GM12801 (cell line): ENCODE measurements around the gene KMT5C.

Experiments
- CTCF ChIP-seq: IDR thresholded peaks from one replicate; pipeline ENCODE4 v1.5.1; 2011; ENCODE audit warnings: control low read depth; ENCODE audit not compliant: insufficient read length; ENCODE audit errors: extremely low read depth

Gene KMT5C

DNA sequence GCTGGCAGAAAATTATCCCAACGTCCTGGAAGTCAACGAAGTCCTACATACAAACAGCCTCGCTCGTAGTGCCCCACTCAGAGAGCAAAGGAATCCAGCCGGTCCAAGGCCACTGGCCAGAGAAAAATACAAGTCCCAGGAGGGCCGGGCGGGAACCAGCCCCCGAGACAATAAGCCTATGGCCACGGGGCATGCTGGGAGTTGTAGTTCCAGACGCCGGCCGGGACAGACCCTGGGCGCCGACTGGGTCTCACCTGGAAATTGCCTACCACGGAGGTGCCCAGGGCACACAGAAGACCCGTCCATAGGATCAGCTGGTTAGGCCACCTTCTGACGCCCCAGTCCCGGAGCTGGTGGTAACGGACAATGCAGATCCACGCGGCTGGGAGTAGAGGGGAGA lies 19.9 kb upstream of the KMT5C start:
- TF ChIP-seq CTCF, result no peak

DNA sequence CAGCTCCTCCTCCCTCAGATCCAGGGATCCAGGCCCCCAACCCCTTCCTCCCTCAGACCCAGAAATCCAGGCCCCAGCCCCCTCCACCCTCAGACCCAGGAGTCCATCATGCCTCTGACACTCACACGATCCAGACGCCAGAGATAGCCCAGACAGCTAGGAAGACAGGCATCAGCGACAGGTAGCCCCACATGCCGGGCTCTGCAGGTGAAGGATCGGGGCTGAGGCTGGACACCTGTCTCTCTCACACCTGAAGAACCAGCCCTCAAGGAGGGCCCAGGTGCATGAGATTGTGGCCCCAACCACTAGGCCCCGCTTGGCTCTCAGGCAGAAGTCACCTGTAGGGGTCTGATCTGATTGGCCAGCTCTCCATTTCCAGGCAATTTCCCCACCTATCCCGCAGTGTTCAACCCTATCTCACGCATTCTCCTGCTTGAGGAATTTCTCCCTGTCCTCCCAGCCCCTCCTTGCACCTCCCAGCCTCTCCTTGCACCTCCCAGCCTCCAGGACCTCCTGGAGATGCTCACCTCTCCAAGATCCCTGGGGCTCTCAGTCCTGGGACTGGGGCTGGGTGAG lies 18.7 kb upstream of the KMT5C start:
- no peak for TF ChIP-seq CTCF

- no peak for TF ChIP-seq CTCF
These were observed 18.1 kb upstream of the KMT5C start for GRCh38 chr19:55321466-55322137.

DNA sequence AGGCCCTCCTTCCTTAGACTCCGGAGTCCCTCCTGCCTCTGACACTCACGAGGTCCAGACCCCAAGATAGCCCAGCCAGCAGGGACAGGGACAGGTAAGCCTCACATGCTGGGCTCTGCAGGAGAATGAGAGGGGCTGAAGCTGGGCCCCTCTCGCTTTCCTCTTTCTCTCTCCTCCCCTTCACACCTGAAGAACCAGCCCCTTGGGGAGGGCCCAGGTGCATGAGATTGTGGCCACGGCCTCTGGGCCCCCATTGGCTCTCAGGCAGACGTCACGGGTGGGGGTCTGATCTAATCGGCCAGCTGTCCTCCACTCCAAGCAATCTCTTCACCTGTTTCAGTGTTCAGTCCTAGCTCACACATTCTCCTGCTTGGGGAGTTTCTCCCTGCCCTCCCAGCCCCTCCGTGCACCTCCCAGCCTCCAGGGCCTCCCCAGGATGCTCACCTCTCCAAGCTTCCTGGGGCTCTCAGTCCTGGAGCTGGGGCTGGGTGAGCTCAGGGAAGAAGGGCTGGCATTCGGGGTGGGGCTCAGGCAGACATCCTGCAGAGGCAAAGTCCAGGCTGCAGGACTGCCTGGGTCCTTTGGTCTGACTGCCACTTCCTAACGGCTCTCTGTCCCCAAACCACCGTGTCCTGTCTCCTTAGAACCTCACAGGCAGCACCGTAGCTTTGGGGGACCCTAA lies 17.3 kb upstream of the KMT5C start:
- no peak for TF ChIP-seq CTCF

DNA sequence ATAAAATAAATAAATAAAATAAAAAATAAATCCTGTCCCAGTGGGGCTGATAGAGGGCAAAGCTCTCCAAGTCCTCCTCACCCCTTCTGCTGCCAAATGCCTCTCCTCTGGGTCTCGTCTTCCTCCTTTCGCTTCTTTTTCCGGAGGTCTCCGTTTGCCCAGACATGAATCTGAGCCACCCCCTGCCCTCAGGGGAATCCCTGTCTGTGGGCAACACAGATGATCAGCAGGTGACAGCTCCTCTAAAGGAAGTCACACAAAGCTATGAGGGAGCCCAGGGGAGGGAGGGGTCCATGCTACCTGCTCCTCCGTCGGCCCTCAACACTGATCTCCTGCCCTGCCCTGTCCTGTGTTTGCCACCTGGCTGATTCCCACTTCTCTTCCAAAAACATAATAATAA lies 15.0 kb upstream of the KMT5C start:
- TF ChIP-seq CTCF, result no peak

- TF ChIP-seq CTCF, result no peak
These were observed 14.5 kb upstream of the KMT5C start, which contains the start of gene TMEM150B for GRCh38 chr19:55325172-55325571. TMEM150B (minus strand) TSS chr19:55325341; CDS start chr19:55321036, 4,305 bp downstream.

GRCh38 chr19:55333870-55334269 lies 5.8 kb upstream of the KMT5C start:
- TF ChIP-seq CTCF, result no peak
